Measurements from ENCODE around the gene PTGER2.

- no peak for TF ChIP-seq POLR2A (IDR thresholded peaks at IDR 0.05)
- TF ChIP-seq POLR2AphosphoS5 (IDR thresholded peaks at IDR 0.05) = no peak
Measured at GRCh38 chr14:52313462-52313861, 650 bp upstream of the PTGER2 start.
